ENCODE measurements around the gene ABCG1.

DNA sequence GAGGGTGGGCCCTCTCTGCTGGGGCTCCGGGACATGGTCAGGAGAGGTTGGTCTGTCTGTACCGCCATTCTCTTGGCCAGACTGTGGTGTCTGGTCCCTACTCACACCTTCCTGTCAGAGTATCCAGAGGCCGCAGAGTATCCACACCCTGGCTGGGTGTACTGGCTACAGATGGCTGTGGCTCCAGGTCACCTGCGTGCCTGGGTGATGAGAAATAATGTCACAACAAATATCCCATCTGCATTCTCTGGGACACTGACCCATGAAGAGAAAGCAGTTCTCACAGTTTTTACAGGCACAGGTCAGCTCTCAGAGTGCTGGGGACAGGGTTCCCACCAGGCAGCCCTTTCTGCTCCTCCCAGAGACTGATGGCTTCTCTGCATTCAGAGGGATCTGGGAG is 37.4 kb downstream of the ABCG1 start:
- TF ChIP-seq POLR2A (IDR thresholded peaks at IDR 0.05; ENCODE audit: low read depth, low read length) (no peak), TAF1 (IDR thresholded peaks at IDR 0.05; ENCODE audit: borderline replicate concordance, low read depth, low read length) (no peak)
